ENCODE results near the gene TXNL1.

Gene TXNL1

DNA sequence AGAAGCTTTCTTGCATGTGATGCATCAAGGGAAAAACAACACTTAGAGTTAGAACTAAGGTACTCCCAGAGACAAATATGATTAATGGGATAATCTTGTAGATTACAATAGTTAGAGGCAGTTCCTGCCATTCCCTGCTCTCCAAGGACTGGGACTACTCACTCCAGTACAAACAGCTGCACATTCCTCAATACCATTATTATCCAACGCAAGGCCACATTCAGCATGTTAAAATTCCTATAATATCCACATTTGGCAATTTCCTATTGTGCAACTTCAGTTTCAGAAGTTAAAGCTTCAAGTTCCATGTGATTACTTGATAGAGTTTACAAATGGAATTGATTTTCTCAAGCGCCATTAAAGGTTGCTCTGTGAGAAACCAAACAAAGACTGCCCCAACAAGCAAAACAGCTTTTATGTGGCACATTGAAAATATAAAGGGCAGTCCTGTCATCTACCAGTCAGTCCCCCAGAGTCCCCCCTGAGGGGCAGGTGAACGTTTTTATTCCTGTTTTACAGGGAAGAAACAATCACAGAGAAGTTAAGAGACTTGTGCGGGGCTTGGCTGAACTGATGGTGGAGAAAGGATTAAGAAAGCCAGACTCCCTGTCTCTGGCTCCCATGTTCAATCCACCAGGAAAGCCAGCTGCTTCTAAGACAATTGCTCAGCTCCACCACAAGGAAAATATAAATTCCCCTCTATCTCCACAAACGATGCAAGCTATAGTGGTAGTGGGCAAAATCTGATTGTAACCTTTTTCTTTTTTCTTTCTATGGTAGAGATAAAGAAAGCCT is 72.6 kb downstream of the TXNL1 start:
- no peak for DNase-seq

- DNase-seq = no peak
Measured at GRCh38 chr18:56565046-56565445, 73.3 kb downstream of the TXNL1 start.

- DNase-seq = no peak
Measured at GRCh38 chr18:56563568-56563967, 74.8 kb downstream of the TXNL1 start.

- no peak for DNase-seq
Measured at GRCh38 chr18:56562479-56562878, 75.9 kb downstream of the TXNL1 start.

DNA sequence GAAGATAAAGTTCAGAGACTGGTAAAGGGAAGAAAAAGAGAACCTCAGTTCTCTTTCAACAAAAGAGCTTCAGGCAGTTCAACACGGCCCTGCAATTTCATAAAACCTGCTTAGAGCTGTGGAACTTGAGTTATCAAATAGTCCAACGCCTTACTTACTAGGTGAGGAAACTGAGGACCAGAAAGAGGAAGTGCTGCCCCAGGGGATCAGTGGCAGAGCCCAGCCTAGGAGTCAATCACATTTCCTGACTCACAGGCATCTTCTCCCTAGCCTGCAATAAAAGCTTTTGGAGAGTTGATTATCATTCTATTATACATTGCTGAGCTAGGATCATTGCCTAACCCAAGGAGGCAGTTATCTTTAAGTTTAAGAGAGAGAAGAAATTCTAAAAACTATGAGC is 77.4 kb downstream of the TXNL1 start:
- no peak for DNase-seq

DNA sequence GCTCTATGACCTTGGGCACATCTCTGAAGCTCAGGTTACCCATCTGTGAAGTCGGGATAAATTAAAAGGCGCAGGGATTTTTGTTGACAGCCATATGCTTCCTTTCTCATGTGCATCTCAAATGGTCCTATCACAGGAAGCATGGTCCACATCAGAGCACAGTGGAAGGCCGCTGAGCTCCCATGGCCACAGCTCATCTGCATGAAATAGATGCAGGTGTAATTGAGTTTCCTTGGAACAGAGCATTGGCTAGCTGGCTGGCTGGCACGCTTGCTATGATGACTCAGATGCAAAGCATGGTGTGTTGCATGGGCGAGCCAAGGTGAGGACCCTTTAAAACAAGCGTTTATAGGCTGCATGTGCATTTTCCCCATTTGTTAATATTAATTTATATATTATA is 79.3 kb downstream of the TXNL1 start:
- DNase-seq = no peak

GRCh38 chr18:56556907-56557306 is 81.5 kb downstream of the TXNL1 start:
- no peak for DNase-seq

- DNase-seq = no peak
Measured at GRCh38 chr18:56550121-56550520, 88.3 kb downstream of the TXNL1 start.

All from NCI-H1930 (cell line).